H9 (cell line): Measurements from ENCODE around the gene TLE4. TPM values are rescaled to one million over a fixed set of nuclear protein-coding genes. Genes with fewer than 3 reads are reported as not detected.

Experiments
- DNase-seq: peaks from one replicate; pipeline ENCODE4 v3.0.0-alpha.2; 2017
- H2AFZ ChIP-seq: one replicate; pipeline ENCODE4 v1.6.1; 2013; ENCODE audit warnings: mild to moderate bottlenecking, low read length, control low read depth, moderate library complexity
- H2AK5ac ChIP-seq: 2 replicates; pipeline ENCODE4 v1.6.1; 2013; ENCODE audit warnings: low read length, control low read depth, mixed read lengths; ENCODE audit not compliant: insufficient read length
- H2BK120ac ChIP-seq: one replicate; pipeline ENCODE4 v1.6.1; 2013; ENCODE audit warnings: low read depth, mild to moderate bottlenecking, low read length, control low read depth, inconsistent platforms; ENCODE audit not compliant: poor library complexity, severe bottlenecking
- H2BK12ac ChIP-seq: 2 replicates; pipeline ENCODE4 v1.6.1; 2013; ENCODE audit warnings: low read length, control low read depth, mixed read lengths, low read depth; ENCODE audit not compliant: insufficient read length
- H2BK15ac ChIP-seq: 2 replicates; pipeline ENCODE4 v1.6.1; 2013; ENCODE audit warnings: low read depth, low read length, control low read depth
- H2BK20ac ChIP-seq: one replicate; pipeline ENCODE4 v1.6.1; 2013; ENCODE audit warnings: low read depth, mild to moderate bottlenecking, low read length, control low read depth, inconsistent platforms; ENCODE audit not compliant: poor library complexity, severe bottlenecking
- H2BK5ac ChIP-seq: 2 replicates; pipeline ENCODE4 v1.6.1; 2013; ENCODE audit warnings: low read length, control low read depth, mixed read lengths; ENCODE audit not compliant: insufficient read length
- H3K14ac ChIP-seq: 2 replicates; pipeline ENCODE4 v1.6.1; 2013; ENCODE audit warnings: low read length, control low read depth; ENCODE audit not compliant: insufficient read depth
- H3K18ac ChIP-seq: 2 replicates; pipeline ENCODE4 v1.6.1; 2013; ENCODE audit warnings: low read depth, mild to moderate bottlenecking, mixed read lengths, low read length, control low read depth; ENCODE audit not compliant: insufficient read length
- H3K23ac ChIP-seq: 2 replicates; pipeline ENCODE4 v1.6.1; 2013; ENCODE audit warnings: low read length, control low read depth, mixed read lengths, low read depth; ENCODE audit not compliant: insufficient read length
- H3K23me2 ChIP-seq: 2 replicates; pipeline ENCODE4 v1.6.1; 2013; ENCODE audit warnings: low read depth, mild to moderate bottlenecking, mixed read lengths, low read length, control low read depth; ENCODE audit not compliant: insufficient read length, poor library complexity, severe bottlenecking
- H3K27ac ChIP-seq: 2 replicates; pipeline ENCODE4 v1.5.1; 2013; ENCODE audit warnings: low read length, control low read depth, mixed read lengths, low read depth; ENCODE audit not compliant: insufficient read length
- H3K27me3 ChIP-seq: 2 replicates; pipeline ENCODE4 v1.6.1; 2013; ENCODE audit warnings: low read length, control low read depth, inconsistent platforms; ENCODE audit not compliant: insufficient read depth
- H3K4ac ChIP-seq: 2 replicates; pipeline ENCODE4 v1.6.1; 2013; ENCODE audit warnings: low read depth, mild to moderate bottlenecking, control low read depth, inconsistent platforms, low read length, moderate library complexity
- H3K4me1 ChIP-seq: 2 replicates; pipeline ENCODE4 v1.6.1; 2013; ENCODE audit warnings: low read length, control low read depth, inconsistent platforms; ENCODE audit not compliant: insufficient read depth
- H3K4me2 ChIP-seq: 2 replicates; pipeline ENCODE4 v1.6.1; 2013; ENCODE audit warnings: low read length, control low read depth, mixed read lengths; ENCODE audit not compliant: insufficient read length, insufficient read depth
- H3K56ac ChIP-seq: 2 replicates; pipeline ENCODE4 v1.6.1; 2013; ENCODE audit warnings: low read depth, mild to moderate bottlenecking, mixed read lengths, low read length, control low read depth; ENCODE audit not compliant: insufficient read length
- H3K79me1 ChIP-seq: 2 replicates; pipeline ENCODE4 v1.6.1; 2013; ENCODE audit warnings: low read depth, mild to moderate bottlenecking, moderate library complexity, low read length, control low read depth, inconsistent platforms; ENCODE audit not compliant: insufficient read depth, poor library complexity, severe bottlenecking
- H3K79me2 ChIP-seq: 2 replicates; pipeline ENCODE4 v1.6.1; 2013; ENCODE audit warnings: low read length, control low read depth, inconsistent platforms; ENCODE audit not compliant: insufficient read depth
- H3K9ac ChIP-seq: 2 replicates; pipeline ENCODE4 v1.6.1; 2013; ENCODE audit warnings: low read length, control low read depth, mixed read lengths; ENCODE audit not compliant: insufficient read length; ENCODE audit errors: extremely low read depth
- H3K9me3 ChIP-seq: one replicate; pipeline ENCODE4 v1.6.1; 2013; ENCODE audit warnings: low read depth, low read length, inconsistent platforms; ENCODE audit not compliant: control insufficient read depth
- H3T11ph ChIP-seq: one replicate; pipeline ENCODE4 v1.6.1; 2013; ENCODE audit warnings: mild to moderate bottlenecking, low read length, control low read depth, inconsistent platforms
- H4K20me1 ChIP-seq: one replicate; pipeline ENCODE4 v1.6.1; 2013; ENCODE audit not compliant: control insufficient read depth, insufficient read length, insufficient read depth
- H4K5ac ChIP-seq: 2 replicates; pipeline ENCODE4 v1.6.1; 2013; ENCODE audit warnings: low read depth, mild to moderate bottlenecking, mixed read lengths, low read length, control low read depth; ENCODE audit not compliant: insufficient read length
- H4K8ac ChIP-seq: replicated peaks from 2 replicates; pipeline ENCODE4 v1.6.1; 2013; ENCODE audit warnings: low read length, control low read depth, mixed read lengths, low read depth; ENCODE audit not compliant: insufficient read length
- H4K91ac ChIP-seq: 2 replicates; pipeline ENCODE4 v1.6.1; 2013; ENCODE audit warnings: low read depth, mild to moderate bottlenecking, moderate library complexity, mixed read lengths, low read length, control low read depth; ENCODE audit not compliant: insufficient read length
- H3K27ac Mint-ChIP-seq, 3 experiments: 2 replicates in 2 of 3; 3 replicates in 1 of 3; pipeline ENCODE4 v1.8.0; 2020 to 2021; ENCODE audit warnings: mixed read lengths in 3 of 3, mild to moderate bottlenecking in 1 of 3, moderate library complexity in 1 of 3
- H3K27me3 Mint-ChIP-seq: 2 replicates; pipeline ENCODE4 v1.8.0; 2021; ENCODE audit warnings: low read depth, mild to moderate bottlenecking, moderate library complexity, mixed read lengths
- H3K36me3 Mint-ChIP-seq, 3 experiments: 2 replicates in 2 of 3; 3 replicates in 1 of 3; pipeline ENCODE4 v1.8.0; 2020 to 2021; ENCODE audit warnings: low read depth in 3 of 3, mixed read lengths in 3 of 3; ENCODE audit not compliant: insufficient read depth in 1 of 3
- H3K4me1 Mint-ChIP-seq, 2 experiments: 2 replicates each; pipeline ENCODE4 v1.8.0; 2020; ENCODE audit warnings: mixed read lengths in 2 of 2
- H3K4me3 Mint-ChIP-seq, 2 experiments: 2 replicates in 1 of 2; 3 replicates in 1 of 2; pipeline ENCODE4 v1.8.0; 2020 to 2021; ENCODE audit warnings: mild to moderate bottlenecking in 2 of 2, mixed read lengths in 2 of 2, moderate library complexity in 1 of 2
- H3K9me3 Mint-ChIP-seq, 2 experiments: 2 replicates in 1 of 2; 3 replicates in 1 of 2; pipeline ENCODE4 v1.8.0; 2020; ENCODE audit warnings: mild to moderate bottlenecking in 2 of 2, mixed read lengths in 2 of 2, moderate library complexity in 1 of 2
- WGBS: extraction: QIAGEN DNeasy Blood & Tissue Kit; methylation state at CpG from one replicate; pipeline ENCODE4 v1.1.7; 2013; ENCODE audit warnings: missing lambda C conversion rate, low lambda C conversion rate, mixed read lengths; ENCODE audit not compliant: insufficient read length; ENCODE audit errors: extremely low coverage; 5-methylcytosine and 5-hydroxymethylcytosine counted together
- total RNA-seq: library from RNA; stranded (reverse); gene quantifications from 2 replicates; pipeline ENCODE4 v1.2.1, GENCODE V29; 2021
- TF ChIP-seq, protein P1 (sequence below): fragments of 200-600 bp; sonication (generic); conservative IDR thresholded peaks from 3 replicates; pipeline ENCODE4 v1.8.0; 2021; ENCODE audit warnings: antibody characterized with exemption, mild to moderate bottlenecking

The TLE4 gene
- total RNA-seq, 1 experiment from 2014 or later = 35.1 TPM

DNA sequence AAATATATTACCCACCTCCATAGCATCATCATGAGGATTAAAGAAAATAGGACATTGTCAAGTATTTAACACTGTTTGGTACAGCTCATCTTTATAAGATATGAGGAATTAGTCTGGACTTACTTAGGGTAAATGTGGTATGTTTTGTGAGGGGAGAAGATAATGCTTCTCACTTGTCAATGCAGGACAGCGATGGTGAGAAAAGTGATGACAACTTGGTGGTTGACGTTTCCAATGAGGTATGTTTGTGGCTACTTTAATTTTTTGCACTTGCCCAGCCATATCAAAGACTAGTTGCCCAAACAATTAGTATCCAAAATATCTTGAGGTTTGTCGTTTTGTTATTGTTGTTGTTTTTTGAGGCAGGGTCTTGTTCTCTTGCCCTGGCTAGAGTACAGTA lies 133.9 kb downstream of the TLE4 start:
- Mint-ChIP-seq H3K4me1 (peaks cover 19 to 20% of the 10 kb centered on the region in 2 experiments), H3K27ac (no peak overlapping the region), H3K9me3 (no peaks in the 10 kb centered on the region), H3K27me3 (no peaks in the 10 kb centered on the region), H3K4me3 (no peak overlapping the region), H3K36me3 (peaks cover 11 to 46% (median 42%) of the 10 kb centered on the region in 3 experiments; a peak in 6 of 7 replicates)
- no CpG with 5 or more reads among the region's 3 CpGs for WGBS
- H2BK120ac ChIP-seq = no peak overlapping the region
- no peaks in the 10 kb centered on the region for H3K9me3 ChIP-seq
- no peaks in the 10 kb centered on the region for H3K23me2 ChIP-seq
- TF ChIP-seq, protein P1, sequence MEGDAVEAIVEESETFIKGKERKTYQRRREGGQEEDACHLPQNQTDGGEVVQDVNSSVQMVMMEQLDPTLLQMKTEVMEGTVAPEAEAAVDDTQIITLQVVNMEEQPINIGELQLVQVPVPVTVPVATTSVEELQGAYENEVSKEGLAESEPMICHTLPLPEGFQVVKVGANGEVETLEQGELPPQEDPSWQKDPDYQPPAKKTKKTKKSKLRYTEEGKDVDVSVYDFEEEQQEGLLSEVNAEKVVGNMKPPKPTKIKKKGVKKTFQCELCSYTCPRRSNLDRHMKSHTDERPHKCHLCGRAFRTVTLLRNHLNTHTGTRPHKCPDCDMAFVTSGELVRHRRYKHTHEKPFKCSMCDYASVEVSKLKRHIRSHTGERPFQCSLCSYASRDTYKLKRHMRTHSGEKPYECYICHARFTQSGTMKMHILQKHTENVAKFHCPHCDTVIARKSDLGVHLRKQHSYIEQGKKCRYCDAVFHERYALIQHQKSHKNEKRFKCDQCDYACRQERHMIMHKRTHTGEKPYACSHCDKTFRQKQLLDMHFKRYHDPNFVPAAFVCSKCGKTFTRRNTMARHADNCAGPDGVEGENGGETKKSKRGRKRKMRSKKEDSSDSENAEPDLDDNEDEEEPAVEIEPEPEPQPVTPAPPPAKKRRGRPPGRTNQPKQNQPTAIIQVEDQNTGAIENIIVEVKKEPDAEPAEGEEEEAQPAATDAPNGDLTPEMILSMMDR = no peak
- no peaks in the 10 kb centered on the region for H4K20me1 ChIP-seq
- no peak overlapping the region for H3K4ac ChIP-seq
- no peak overlapping the region for H4K91ac ChIP-seq
- H2BK12ac ChIP-seq = no peak overlapping the region
- H2BK5ac ChIP-seq = no peak overlapping the region
- H2AFZ ChIP-seq = no peak overlapping the region
- H3K27me3 ChIP-seq = no peaks in the 10 kb centered on the region
- no peak overlapping the region for H3T11ph ChIP-seq
- H3K4me1 ChIP-seq = no peaks in the 10 kb centered on the region; the same call in 1 of the 2 replicates
- no peak overlapping the region for H3K18ac ChIP-seq
- no peak for DNase-seq
- no peak overlapping the region for H3K56ac ChIP-seq
- H3K79me2 ChIP-seq = no peaks in the 10 kb centered on the region
- H2BK15ac ChIP-seq = no peak overlapping the region
- H3K9ac ChIP-seq = no peak overlapping the region
- H3K14ac ChIP-seq = no peak overlapping the region
- H4K5ac ChIP-seq = no peak overlapping the region
- no peak overlapping the region for H3K4me2 ChIP-seq
- H3K23ac ChIP-seq = no peak overlapping the region
- no peak overlapping the region for H2AK5ac ChIP-seq
- H4K8ac ChIP-seq = no peak overlapping the region
- H3K27ac ChIP-seq = no peak overlapping the region
- no peaks in the 10 kb centered on the region for H3K79me1 ChIP-seq
- no peak overlapping the region for H2BK20ac ChIP-seq
